NCI-H1105 (cell line): Measurements from ENCODE around the gene GDF15.
A peak's percentile ranks its signal among the peaks of the same experiment; 100 is the strongest.
"Not testable (repeated sequence)": the region's sequence is repeated elsewhere in the genome, so short reads cannot be mapped to it uniquely, and the experiment has no call there.

Experiments
- DNase-seq: peaks from one replicate; lab custom pipeline; 2025; lab: John Stamatoyannopoulos, UW

GDF15 gene

DNA sequence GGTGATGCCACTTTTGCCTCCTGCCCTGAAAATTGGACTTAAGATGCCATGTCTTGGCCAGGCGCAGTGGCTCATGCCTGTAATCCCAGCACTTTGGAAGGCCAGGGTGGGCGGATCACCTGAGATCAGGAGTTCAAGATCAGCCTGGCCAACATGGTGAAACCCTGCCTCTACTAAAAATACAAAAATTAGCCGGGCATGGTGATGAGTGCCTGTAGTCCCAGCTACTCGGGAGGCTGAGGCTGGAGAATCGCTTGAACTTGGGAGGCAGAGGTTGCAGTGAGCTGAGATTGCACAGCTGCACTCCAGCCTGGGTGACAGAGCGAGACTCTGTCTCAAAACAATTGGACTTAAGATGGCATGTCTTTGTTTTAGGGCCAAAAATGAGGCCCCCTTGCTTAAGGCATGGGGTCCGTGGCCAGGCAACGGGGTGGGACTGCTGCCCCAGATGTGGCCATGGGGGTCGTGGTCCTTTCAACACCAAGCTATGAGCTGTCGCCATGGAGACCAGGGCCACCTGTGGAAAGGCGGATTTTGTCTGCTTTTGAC is 21.6 kb upstream of the GDF15 start:
- not testable (repeated sequence) for DNase-seq

GRCh38 chr19:18364826-18365528 is 21.0 kb upstream of the GDF15 start:
- DNase-seq: peak; percentile 93

DNA sequence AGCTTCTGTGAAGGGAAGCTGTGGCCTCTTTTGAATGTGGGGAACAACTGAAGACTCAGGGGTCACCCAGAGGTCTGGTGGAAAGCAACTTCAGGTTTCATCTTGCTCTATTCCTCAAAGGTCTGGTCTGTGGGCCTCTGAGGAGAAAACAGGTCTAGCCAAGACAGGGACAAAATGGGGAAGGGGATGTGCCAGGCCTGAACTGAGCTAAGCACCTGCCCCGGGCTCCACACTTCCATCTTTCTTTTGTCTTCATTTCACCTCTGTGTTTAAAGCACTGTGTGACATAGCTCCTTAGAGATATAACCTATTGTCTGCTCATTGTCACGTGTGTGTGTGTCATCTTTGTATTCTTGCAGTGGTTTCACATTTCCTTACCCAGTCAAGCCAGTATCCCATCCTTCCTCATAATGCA is 19.9 kb upstream of the GDF15 start:
- DNase-seq: no peak

- DNase-seq: no peak
Observed at GRCh38 chr19:18368504-18369222, 17.3 kb upstream of the GDF15 start.

DNA sequence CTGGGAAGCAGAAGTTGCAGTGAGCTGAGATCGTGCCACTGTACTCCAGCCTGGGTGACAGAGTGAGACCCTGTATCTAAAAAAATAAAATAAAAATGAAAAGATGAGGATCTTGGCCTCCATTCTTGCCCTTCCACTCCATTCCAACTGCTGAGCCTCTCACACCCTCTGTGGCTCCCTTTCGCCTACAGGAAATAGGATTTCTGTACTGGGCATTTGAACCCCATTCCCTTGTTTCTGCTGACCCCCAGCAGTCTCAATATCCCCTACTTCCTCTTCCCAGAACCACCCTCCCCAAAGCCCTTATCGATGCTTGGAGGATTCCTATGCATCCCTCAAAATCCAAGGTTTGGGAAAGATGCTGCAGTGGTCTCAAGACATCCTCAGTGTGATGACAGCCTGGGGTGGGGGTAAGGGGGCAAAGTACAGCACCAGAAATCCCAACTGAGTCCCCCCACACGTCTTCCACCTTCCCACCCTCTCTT is 12.5 kb upstream of the GDF15 start:
- DNase-seq: no peak

DNA sequence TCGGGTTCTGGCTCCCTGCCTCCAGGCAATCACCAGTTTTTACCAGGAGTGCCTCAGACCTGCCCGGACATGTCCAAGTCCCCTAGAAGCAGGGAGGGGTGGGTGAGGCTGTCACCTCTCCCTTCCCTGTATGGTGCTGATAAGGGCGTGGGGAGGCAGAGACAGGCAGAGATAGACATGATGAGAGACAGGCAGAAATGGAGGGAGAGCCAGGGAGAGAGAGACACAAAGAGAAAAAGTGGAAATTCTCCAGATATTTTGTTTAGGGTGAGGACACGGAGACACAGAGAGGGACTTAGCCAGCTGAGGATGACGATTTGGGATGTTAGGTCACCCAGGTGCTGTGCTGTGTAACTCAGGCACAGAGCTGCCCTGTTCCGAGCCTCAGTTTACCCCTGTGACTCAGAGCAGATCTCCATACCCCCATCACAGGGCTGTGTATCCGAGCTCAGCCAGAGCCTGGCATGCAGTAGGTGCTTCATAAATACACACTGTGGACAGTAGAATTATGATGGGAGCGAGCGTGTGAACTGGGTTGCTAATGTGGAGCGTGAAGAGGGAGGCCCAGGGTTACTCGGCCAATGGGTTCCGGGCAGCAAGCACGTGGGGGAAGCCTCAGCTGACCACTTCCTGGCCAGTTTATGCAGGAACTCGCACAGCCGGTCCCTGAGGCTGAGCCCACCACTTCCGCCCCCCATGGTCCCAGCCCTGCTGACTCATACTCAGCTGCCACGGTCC is 11.9 kb upstream of the GDF15 start:
- DNase-seq: peak; percentile 54

GRCh38 chr19:18377026-18377425 is 8.9 kb upstream of the GDF15 start:
- no peak for DNase-seq

DNA sequence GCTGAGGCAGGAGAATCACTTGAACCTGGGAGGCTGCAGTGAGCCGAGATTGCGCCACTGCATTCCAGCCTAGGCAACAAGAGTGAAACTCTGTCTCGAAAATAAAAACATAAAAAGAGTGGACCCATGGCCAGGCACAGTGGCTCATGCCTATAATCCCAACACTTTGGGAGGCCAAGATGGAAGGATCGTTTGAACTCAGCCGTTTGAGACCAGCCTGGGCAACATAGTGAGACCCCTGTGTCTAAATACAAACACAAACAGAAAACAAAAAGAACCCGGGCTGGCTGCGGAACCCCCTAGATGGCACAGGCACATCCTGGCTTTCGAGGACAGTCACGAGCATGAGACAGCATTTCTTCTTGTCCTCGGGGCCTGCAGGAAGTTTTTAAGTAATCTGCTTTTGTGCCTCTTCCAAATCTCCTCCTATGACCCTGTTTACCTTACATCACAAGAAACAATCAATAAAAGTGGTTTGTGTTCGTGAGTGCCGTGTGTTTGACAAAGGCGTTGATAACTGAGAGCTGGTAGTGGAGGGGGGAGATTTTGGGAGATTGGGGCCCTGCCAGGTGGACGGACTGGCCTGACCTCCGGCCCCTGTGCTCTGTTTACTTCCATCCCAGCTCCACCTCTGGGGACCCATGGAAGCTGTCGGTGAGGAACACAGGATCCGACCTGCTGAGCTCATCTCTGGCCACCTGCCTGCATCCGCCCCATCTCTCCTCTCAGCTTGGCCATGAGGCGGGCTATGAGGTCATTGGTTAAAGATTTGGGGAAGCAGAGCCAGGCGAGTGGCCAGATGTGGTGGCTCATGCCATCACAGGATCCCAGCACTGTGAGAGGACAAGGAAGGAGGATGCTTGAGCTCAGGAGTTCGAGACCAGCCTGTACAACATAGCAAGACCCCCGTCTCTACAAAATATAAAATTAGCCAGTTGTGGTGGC is 5.9 kb upstream of the GDF15 start:
- DNase-seq: no peak

GRCh38 chr19:18380843-18381242 is 5.1 kb upstream of the GDF15 start:
- no peak for DNase-seq

DNA sequence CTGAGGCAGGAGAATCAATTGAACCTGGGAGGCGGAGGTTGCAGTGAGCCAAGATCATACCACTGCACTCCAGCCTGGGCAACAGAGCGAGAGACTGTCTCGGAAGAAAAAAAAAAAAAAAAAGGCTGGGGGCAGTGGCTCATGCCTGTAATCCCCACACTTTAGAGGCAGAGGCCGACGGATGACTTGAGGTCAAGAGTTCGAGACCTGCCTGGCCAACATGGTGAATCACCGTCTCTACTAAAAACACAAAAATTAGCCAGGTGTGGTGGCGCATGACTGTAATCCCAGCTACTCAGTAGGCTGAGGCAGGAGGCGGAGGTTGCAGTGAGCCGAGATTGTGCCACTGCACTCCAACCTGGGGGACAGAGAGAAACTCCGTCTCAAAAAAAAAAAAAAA is 2.3 kb upstream of the GDF15 start:
- not testable (repeated sequence) for DNase-seq

- no peak for DNase-seq
Observed at GRCh38 chr19:18384775-18385174, 1.2 kb upstream of the GDF15 start.

- no peak for DNase-seq
Observed at GRCh38 chr19:18385359-18385674, 641 bp upstream of the GDF15 start.

GRCh38 chr19:18386543-18387271 is 749 bp downstream of the GDF15 start:
- no peak for DNase-seq

- peak; percentile 85 for DNase-seq
Observed at GRCh38 chr19:18388100-18388959, 2.4 kb downstream of the GDF15 start.

GRCh38 chr19:18388960-18389725 is 3.2 kb downstream of the GDF15 start:
- no peak for DNase-seq

- no peak for DNase-seq
Observed at GRCh38 chr19:18389726-18390064, 3.7 kb downstream of the GDF15 start.

DNA sequence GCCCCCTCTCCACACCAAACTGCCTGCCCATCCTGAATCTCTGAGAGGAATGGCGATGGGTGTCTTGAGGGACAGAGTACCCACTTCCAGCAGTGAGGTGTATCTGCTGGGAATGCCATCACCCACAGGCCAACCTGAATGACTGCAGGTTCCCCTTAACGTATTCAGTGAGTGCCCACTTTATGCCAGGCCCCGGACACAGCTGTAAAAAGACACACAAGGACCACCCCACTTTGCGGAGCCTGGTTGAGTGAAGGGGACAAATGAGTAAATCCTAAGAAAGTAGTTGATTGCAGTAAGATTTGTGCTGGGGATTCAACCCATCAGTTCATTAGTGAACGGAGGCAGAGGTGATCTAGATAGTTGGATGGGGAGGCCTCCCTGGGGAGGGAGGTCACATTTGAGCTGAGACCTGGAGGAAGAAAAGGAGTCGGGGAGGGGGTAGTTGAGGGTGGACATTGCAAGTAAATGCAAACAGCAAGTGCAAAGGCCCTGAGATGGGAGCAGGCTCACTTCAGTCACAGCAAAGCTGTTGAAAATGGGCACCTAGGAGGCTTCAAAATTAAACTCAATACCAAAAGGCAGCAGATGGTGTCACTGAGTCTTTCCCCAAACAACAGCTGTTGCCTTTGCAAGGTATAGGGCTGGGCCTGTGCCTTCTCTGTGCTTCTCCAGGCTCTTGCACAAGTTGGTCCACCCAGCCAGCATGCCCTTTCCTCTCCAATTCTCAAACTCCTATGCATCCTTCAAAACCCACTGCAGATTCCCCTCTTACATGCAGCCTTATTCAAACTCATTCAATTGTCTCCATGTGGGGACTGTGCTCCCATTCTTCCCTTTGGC is 4.3 kb downstream of the GDF15 start:
- no peak for DNase-seq

DNA sequence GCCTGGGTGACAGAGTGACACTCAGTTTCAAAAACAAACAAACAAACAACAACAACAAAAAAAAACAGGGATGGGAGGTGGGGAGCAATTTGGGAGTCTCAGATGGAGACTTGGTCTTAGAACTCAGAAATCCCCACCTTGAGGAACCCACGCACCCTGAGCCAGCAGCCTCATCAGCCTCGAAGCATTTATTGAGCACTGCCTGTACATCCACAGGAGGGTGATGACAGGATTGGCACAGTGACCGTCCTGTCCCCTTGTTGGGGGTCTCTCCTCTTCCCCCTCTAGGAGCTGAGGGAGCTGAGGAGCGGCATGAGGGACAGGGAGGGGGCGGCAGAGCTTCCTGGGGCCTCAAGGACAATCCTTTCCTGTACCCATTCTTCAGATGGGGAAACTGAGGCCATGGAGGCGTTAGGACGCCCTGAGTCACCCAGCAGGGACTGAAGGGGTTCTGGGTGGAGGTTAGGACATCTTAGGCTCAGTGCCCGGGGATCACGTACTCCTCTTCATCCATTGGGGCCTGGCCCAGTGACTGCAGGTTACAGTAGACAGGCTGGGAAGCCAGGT is 5.6 kb downstream of the GDF15 start:
- DNase-seq: no peak
